Epidermal melanocyte (primary cell): ENCODE measurements around the gene HIP1.
A peak's percentile ranks its signal among the peaks of the same experiment; 100 is the strongest.
"Not testable (repeated sequence)": the region's sequence is repeated elsewhere in the genome, so short reads cannot be mapped to it uniquely, and the experiment has no call there.

ENCODE experiments used
- DNase-seq: peaks from one replicate; pipeline ENCODE4 v3.0.0; 2011; ENCODE audit warnings: low spot score; ENCODE audit not compliant: insufficient read length

Gene HIP1

GRCh38 chr7:75578081-75578480 is 160.7 kb downstream of the HIP1 start:
- DNase-seq, result no peak

- DNase-seq, result peak; percentile 39
These were observed 163.1 kb downstream of the HIP1 start for GRCh38 chr7:75575488-75576121.

GRCh38 chr7:75573477-75574019 is 165.2 kb downstream of the HIP1 start:
- DNase-seq, result no peak

GRCh38 chr7:75572814-75573213 is 165.9 kb downstream of the HIP1 start:
- no peak for DNase-seq

GRCh38 chr7:75572396-75572795 is 166.3 kb downstream of the HIP1 start:
- no peak for DNase-seq

GRCh38 chr7:75571209-75571608 is 167.5 kb downstream of the HIP1 start:
- DNase-seq, result no peak

- not testable (repeated sequence) for DNase-seq
These were observed 169.0 kb downstream of the HIP1 start for GRCh38 chr7:75569629-75570282.

- no peak for DNase-seq
These were observed 170.7 kb downstream of the HIP1 start for GRCh38 chr7:75567948-75568595.

GRCh38 chr7:75565132-75565837 is 173.5 kb downstream of the HIP1 start:
- DNase-seq, result peak; percentile 80

GRCh38 chr7:75563171-75563570 is 175.6 kb downstream of the HIP1 start:
- no peak for DNase-seq

GRCh38 chr7:75559976-75560365 is 178.8 kb downstream of the HIP1 start:
- DNase-seq, result no peak

GRCh38 chr7:75559355-75559975 is 179.3 kb downstream of the HIP1 start:
- no peak for DNase-seq

- not testable (repeated sequence) for DNase-seq
These were observed 181.9 kb downstream of the HIP1 start for GRCh38 chr7:75556835-75557234.

- no peak for DNase-seq
These were observed 183.0 kb downstream of the HIP1 start for GRCh38 chr7:75555736-75556135.

- no peak for DNase-seq
These were observed 192.3 kb downstream of the HIP1 start for GRCh38 chr7:75546237-75547015.

GRCh38 chr7:75537731-75538130 is 201.0 kb downstream of the HIP1 start:
- DNase-seq, result no peak

- no peak for DNase-seq
These were observed 201.7 kb downstream of the HIP1 start for GRCh38 chr7:75536940-75537538.

- DNase-seq, result no peak
These were observed 202.2 kb downstream of the HIP1 start for GRCh38 chr7:75536491-75536890.

- no peak for DNase-seq
These were observed 203.9 kb downstream of the HIP1 start for GRCh38 chr7:75534727-75535307.

- no peak for DNase-seq
These were observed 204.8 kb downstream of the HIP1 start for GRCh38 chr7:75533926-75534325.
